ENCODE data around the gene SREBF2.

SREBF2 gene

GRCh38 chr22:41870786-41871185 is 37.9 kb downstream of the SREBF2 start:
- H3K27me3 ChIP-seq (ENCODE audit: insufficient read depth, low read length) = no peaks in the 10 kb centered on the region
- H3K4me2 ChIP-seq (ENCODE audit: low read length) = no peak overlapping the region
- peaks cover 98% of the 10 kb centered on the region for H3K36me3 ChIP-seq (ENCODE audit: insufficient read depth, low read length)
- TF ChIP-seq EZH2 (IDR thresholded peaks at IDR 0.05; ENCODE audit: borderline replicate concordance, low read length) (no peak), CTCF (IDR thresholded peaks at IDR 0.05; ENCODE audit: low read length) (no peak)
- H3K79me2 ChIP-seq (ENCODE audit: insufficient read depth, low read length) = peaks cover 3% of the 10 kb centered on the region; the same call in 1 of the 2 replicates
- no peak overlapping the region for H2AFZ ChIP-seq (ENCODE audit: low read length)
- no peaks in the 10 kb centered on the region for H3K9me2 ChIP-seq (ENCODE audit: low read depth, low read length)
- H3F3A ChIP-seq (ENCODE audit: insufficient read depth, low read length) = no peaks in the 10 kb centered on the region
- no peak overlapping the region for H3K4me3 ChIP-seq (ENCODE audit: low read depth, low read length, poor library complexity, severe bottlenecking)
- H3K9me3 ChIP-seq (ENCODE audit: low read length) = no peaks in the 10 kb centered on the region
- no peaks in the 10 kb centered on the region for H4K20me1 ChIP-seq (ENCODE audit: insufficient read depth, low read length)
- H3K4me1 ChIP-seq (ENCODE audit: insufficient read depth, low read length, severe bottlenecking) = no peaks in the 10 kb centered on the region
- H3K9ac ChIP-seq (ENCODE audit: low read length) = no peak overlapping the region
- H3K27ac ChIP-seq (ENCODE audit: low read depth, low read length, poor library complexity, severe bottlenecking) = no peak overlapping the region

- Histone ChIP-seq H3K27ac (ENCODE audit: low read depth, low read length, poor library complexity, severe bottlenecking) (no peak overlapping the region), H3K27me3 (ENCODE audit: insufficient read depth, low read length) (no peaks in the 10 kb centered on the region), H3F3A (ENCODE audit: insufficient read depth, low read length) (no peaks in the 10 kb centered on the region)
These were observed 40.5 kb downstream of the SREBF2 start for GRCh38 chr22:41873391-41873790.

GRCh38 chr22:41874090-41874489 is 41.2 kb downstream of the SREBF2 start:
- no peak overlapping the region for H3K27ac ChIP-seq (ENCODE audit: low read depth, low read length, poor library complexity, severe bottlenecking)
- no peak overlapping the region for H3K9ac ChIP-seq (ENCODE audit: low read length)
- H3K4me2 ChIP-seq (ENCODE audit: low read length) = no peak overlapping the region
- no peaks in the 10 kb centered on the region for H3K4me1 ChIP-seq (ENCODE audit: insufficient read depth, low read length, severe bottlenecking)
- no peaks in the 10 kb centered on the region for H4K20me1 ChIP-seq (ENCODE audit: insufficient read depth, low read length)
- H3K4me3 ChIP-seq (ENCODE audit: low read depth, low read length, poor library complexity, severe bottlenecking) = no peak overlapping the region
- H3K9me3 ChIP-seq (ENCODE audit: low read length) = no peaks in the 10 kb centered on the region
- H3K27me3 ChIP-seq (ENCODE audit: insufficient read depth, low read length) = no peaks in the 10 kb centered on the region
- TF ChIP-seq CTCF (IDR thresholded peaks at IDR 0.05; ENCODE audit: low read length) (no peak), EZH2 (IDR thresholded peaks at IDR 0.05; ENCODE audit: borderline replicate concordance, low read length) (no peak)
- H3F3A ChIP-seq (ENCODE audit: insufficient read depth, low read length) = no peaks in the 10 kb centered on the region
- no peaks in the 10 kb centered on the region for H3K9me2 ChIP-seq (ENCODE audit: low read depth, low read length)
- H3K36me3 ChIP-seq (ENCODE audit: insufficient read depth, low read length) = peaks cover 99% of the 10 kb centered on the region
- H2AFZ ChIP-seq (ENCODE audit: low read length) = no peak overlapping the region
- no peaks in the 10 kb centered on the region for H3K79me2 ChIP-seq (ENCODE audit: insufficient read depth, low read length)

More at GRCh38 chr22:41873391-41873790, 40.5 kb downstream of the SREBF2 start:
- H3K36me3 ChIP-seq (ENCODE audit: insufficient read depth, low read length) = peaks cover 99% of the 10 kb centered on the region
- no peaks in the 10 kb centered on the region for H3K79me2 ChIP-seq (ENCODE audit: insufficient read depth, low read length)
- H3K9me2 ChIP-seq (ENCODE audit: low read depth, low read length) = no peaks in the 10 kb centered on the region
- no peak overlapping the region for H2AFZ ChIP-seq (ENCODE audit: low read length)
- H4K20me1 ChIP-seq (ENCODE audit: insufficient read depth, low read length) = no peaks in the 10 kb centered on the region
- H3K9me3 ChIP-seq (ENCODE audit: low read length) = no peaks in the 10 kb centered on the region
- no peak overlapping the region for H3K9ac ChIP-seq (ENCODE audit: low read length)
- no peaks in the 10 kb centered on the region for H3K4me1 ChIP-seq (ENCODE audit: insufficient read depth, low read length, severe bottlenecking)
- TF ChIP-seq CTCF (IDR thresholded peaks at IDR 0.05; ENCODE audit: low read length) (no peak), EZH2 (IDR thresholded peaks at IDR 0.05; ENCODE audit: borderline replicate concordance, low read length) (no peak)
- no peak overlapping the region for H3K4me2 ChIP-seq (ENCODE audit: low read length)
- no peak overlapping the region for H3K4me3 ChIP-seq (ENCODE audit: low read depth, low read length, poor library complexity, severe bottlenecking)
